ENCODE results near the gene TRIM39.

The TRIM39 gene

GRCh38 chr6:30325873-30326525, 728 bp upstream of the TRIM39 start:
- in situ Hi-C loops (cut with HindIII; ENCODE audit: low sequenced_read_pairs) = loop anchor here (5.0 kb wide), 1 partner anchor 59 kb away; no protein-coding TSS in a partner anchor

- in situ Hi-C loops (cut with HindIII; ENCODE audit: low sequenced_read_pairs) = loop anchor here (5.0 kb wide), 1 partner anchor 60 kb away; no protein-coding TSS in a partner anchor
Observed at GRCh38 chr6:30327232-30327746, 562 bp downstream of the TRIM39 start.

- in situ Hi-C loops (cut with HindIII; ENCODE audit: low sequenced_read_pairs) = loop anchor here (5.0 kb wide), 1 partner anchor 61 kb away; no protein-coding TSS in a partner anchor
Observed at GRCh38 chr6:30328397-30328796, 1.7 kb downstream of the TRIM39 start.

GRCh38 chr6:30329331-30329730, 2.6 kb downstream of the TRIM39 start:
- in situ Hi-C loops (cut with HindIII; ENCODE audit: low sequenced_read_pairs) = loop anchor here (5.0 kb wide), 1 partner anchor 62 kb away; no protein-coding TSS in a partner anchor

- in situ Hi-C loops (cut with HindIII; ENCODE audit: low sequenced_read_pairs) = no loop called here
Observed at GRCh38 chr6:30331981-30332380, 5.3 kb downstream of the TRIM39 start.

GRCh38 chr6:30334075-30334783, 7.5 kb downstream of the TRIM39 start:
- in situ Hi-C loops (cut with HindIII; ENCODE audit: low sequenced_read_pairs) = no loop called here

- in situ Hi-C loops (cut with HindIII; ENCODE audit: low sequenced_read_pairs) = no loop called here
Observed at GRCh38 chr6:30340589-30341054, 13.9 kb downstream of the TRIM39 start.

- in situ Hi-C loops (cut with HindIII; ENCODE audit: low sequenced_read_pairs) = no loop called here
Observed at GRCh38 chr6:30341218-30341617, 14.5 kb downstream of the TRIM39 start.

GRCh38 chr6:30341728-30342127, 15.0 kb downstream of the TRIM39 start:
- in situ Hi-C loops (cut with HindIII; ENCODE audit: low sequenced_read_pairs) = no loop called here

GRCh38 chr6:30344191-30344867, 17.6 kb downstream of the TRIM39 start:
- in situ Hi-C loops (cut with HindIII; ENCODE audit: low sequenced_read_pairs) = no loop called here

- in situ Hi-C loops (cut with HindIII; ENCODE audit: low sequenced_read_pairs) = no loop called here
Observed at GRCh38 chr6:30344868-30345671, 18.3 kb downstream of the TRIM39 start, which contains the start of gene RPP21. TSS of gene RPP21 (plus strand) at chr6:30345156. CDS start at chr6:30345172, 16 bp downstream.

- in situ Hi-C loops (cut with HindIII; ENCODE audit: low sequenced_read_pairs) = no loop called here
Observed at GRCh38 chr6:30345852-30346251, 19.1 kb downstream of the TRIM39 start.

- in situ Hi-C loops (cut with HindIII; ENCODE audit: low sequenced_read_pairs) = no loop called here
Observed at GRCh38 chr6:30348957-30349356, 22.2 kb downstream of the TRIM39 start.

GRCh38 chr6:30349421-30350177, 22.9 kb downstream of the TRIM39 start:
- in situ Hi-C loops (cut with HindIII; ENCODE audit: low sequenced_read_pairs) = no loop called here

GRCh38 chr6:30350524-30350923, 23.8 kb downstream of the TRIM39 start:
- in situ Hi-C loops (cut with HindIII; ENCODE audit: low sequenced_read_pairs) = no loop called here

GRCh38 chr6:30352550-30352949, 25.8 kb downstream of the TRIM39 start:
- in situ Hi-C loops (cut with HindIII; ENCODE audit: low sequenced_read_pairs) = no loop called here

GRCh38 chr6:30355281-30355680, 28.6 kb downstream of the TRIM39 start:
- in situ Hi-C loops (cut with HindIII; ENCODE audit: low sequenced_read_pairs) = no loop called here

GRCh38 chr6:30356536-30356935, 29.8 kb downstream of the TRIM39 start:
- in situ Hi-C loops (cut with HindIII; ENCODE audit: low sequenced_read_pairs) = no loop called here

GRCh38 chr6:30357678-30358540, 31.2 kb downstream of the TRIM39 start:
- in situ Hi-C loops (cut with HindIII; ENCODE audit: low sequenced_read_pairs) = no loop called here
